Measurements from ENCODE around the gene POLE4.

POLE4 gene

DNA sequence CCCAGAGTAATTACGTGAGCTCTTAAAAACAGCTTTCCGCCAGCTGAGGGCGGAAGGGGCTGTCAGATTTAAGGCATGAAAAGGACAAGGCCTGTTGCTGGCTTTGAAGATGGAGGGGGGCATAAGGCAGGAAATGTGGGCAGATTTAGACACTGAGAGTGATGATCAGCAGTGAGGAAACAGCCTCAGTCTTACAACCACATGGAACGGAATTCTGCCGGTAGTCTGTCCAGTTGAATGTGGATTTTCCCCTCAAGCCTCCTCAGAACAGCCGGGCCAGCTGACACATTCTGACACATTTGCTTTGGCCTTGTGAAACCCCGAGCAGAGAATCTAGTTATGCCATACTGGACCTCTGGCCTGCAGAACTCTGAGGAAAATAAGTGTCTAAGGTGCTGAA lies 16.6 kb downstream of the POLE4 start:
- no peaks in the 10 kb centered on the region for H3K9me3 ChIP-seq (ENCODE audit: insufficient read depth, low read depth, low read length)
- no peak overlapping the region for H3K4me3 ChIP-seq (ENCODE audit: low read length)
- no peaks in the 10 kb centered on the region for H3K27me3 ChIP-seq (ENCODE audit: insufficient read depth, low read length)
- H3K36me3 ChIP-seq (ENCODE audit: insufficient read depth, low read depth, low read length), result no peaks in the 10 kb centered on the region
- no peak overlapping the region for H3K27ac ChIP-seq (ENCODE audit: low read length)
- H3K9ac ChIP-seq (ENCODE audit: low read depth, low read length), result no peak overlapping the region
- no peaks in the 10 kb centered on the region for H3K4me1 ChIP-seq (ENCODE audit: insufficient read depth, low read length)

- H3K27ac ChIP-seq (ENCODE audit: low read length), result no peak overlapping the region
- H3K36me3 ChIP-seq (ENCODE audit: insufficient read depth, low read depth, low read length), result no peaks in the 10 kb centered on the region
- H3K27me3 ChIP-seq (ENCODE audit: insufficient read depth, low read length), result no peaks in the 10 kb centered on the region
- H3K9ac ChIP-seq (ENCODE audit: low read depth, low read length), result no peak overlapping the region
- H3K9me3 ChIP-seq (ENCODE audit: insufficient read depth, low read depth, low read length), result no peaks in the 10 kb centered on the region
- H3K4me3 ChIP-seq (ENCODE audit: low read length), result no peak overlapping the region
- no peaks in the 10 kb centered on the region for H3K4me1 ChIP-seq (ENCODE audit: insufficient read depth, low read length)
Observed at GRCh38 chr2:74979844-74980243, 21.4 kb downstream of the POLE4 start.

GRCh38 chr2:74982577-74982976 lies 24.1 kb downstream of the POLE4 start:
- 0 out of 2 replicates have a peak, but pooled peaks cover 2% of the 10 kb centered on the region for H3K4me1 ChIP-seq (ENCODE audit: insufficient read depth, low read length)
- no peak overlapping the region for H3K27ac ChIP-seq (ENCODE audit: low read length)
- no peaks in the 10 kb centered on the region for H3K27me3 ChIP-seq (ENCODE audit: insufficient read depth, low read length)
- no peak overlapping the region for H3K4me3 ChIP-seq (ENCODE audit: low read length)
- H3K36me3 ChIP-seq (ENCODE audit: insufficient read depth, low read depth, low read length), result no peaks in the 10 kb centered on the region
- no peaks in the 10 kb centered on the region for H3K9me3 ChIP-seq (ENCODE audit: insufficient read depth, low read depth, low read length)
- H3K9ac ChIP-seq (ENCODE audit: low read depth, low read length), result no peak overlapping the region

- Histone ChIP-seq H3K9me3 (ENCODE audit: insufficient read depth, low read depth, low read length) (no peaks in the 10 kb centered on the region), H3K4me1 (ENCODE audit: insufficient read depth, low read length) (0 out of 2 replicates have a peak, but pooled peaks cover 2% of the 10 kb centered on the region), H3K36me3 (ENCODE audit: insufficient read depth, low read depth, low read length) (no peaks in the 10 kb centered on the region), H3K9ac (ENCODE audit: low read depth, low read length) (no peak overlapping the region), H3K27me3 (ENCODE audit: insufficient read depth, low read length) (no peaks in the 10 kb centered on the region), H3K4me3 (ENCODE audit: low read length) (no peak overlapping the region), H3K27ac (ENCODE audit: low read length) (no peak overlapping the region)
Observed at GRCh38 chr2:74983631-74984392, 25.4 kb downstream of the POLE4 start.

DNA sequence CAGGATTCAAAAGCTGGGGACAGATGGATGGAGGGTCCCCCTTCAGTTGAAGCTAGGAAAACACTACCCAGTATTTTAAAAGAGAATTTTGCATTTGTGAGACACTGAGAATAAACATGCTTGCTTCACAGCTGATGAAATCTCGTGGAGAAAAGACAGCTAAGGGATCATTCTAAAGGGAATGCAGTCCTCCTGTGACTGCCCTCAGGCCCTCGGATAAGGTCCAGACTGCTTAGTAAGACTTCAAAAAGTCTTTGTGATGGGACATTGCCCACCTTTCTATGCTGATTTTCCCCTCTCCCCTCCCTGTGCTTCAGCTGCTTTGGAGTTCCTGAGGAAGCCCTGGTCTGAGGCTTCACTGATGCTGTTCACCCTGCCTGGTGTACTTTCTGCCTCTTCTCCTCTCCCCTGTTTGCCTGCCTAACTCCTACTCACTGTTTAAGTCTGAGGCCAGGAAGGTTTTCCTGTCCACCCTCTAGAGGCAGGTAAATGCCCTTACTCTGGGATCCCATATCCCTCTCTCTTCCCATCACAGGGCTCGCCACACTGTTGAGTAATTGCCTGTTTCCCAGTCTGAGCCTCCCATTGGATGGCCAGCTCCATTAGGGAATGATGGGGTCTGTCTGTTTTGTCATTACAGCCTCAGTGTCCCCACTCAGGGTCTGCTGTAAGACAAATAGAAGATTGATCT lies 26.6 kb downstream of the POLE4 start:
- Histone ChIP-seq H3K9me3 (ENCODE audit: insufficient read depth, low read depth, low read length) (no peaks in the 10 kb centered on the region), H3K27ac (ENCODE audit: low read length) (no peak overlapping the region), H3K4me3 (ENCODE audit: low read length) (no peak overlapping the region), H3K4me1 (ENCODE audit: insufficient read depth, low read length) (0 out of 2 replicates have a peak, but pooled peaks cover 2% of the 10 kb centered on the region), H3K36me3 (ENCODE audit: insufficient read depth, low read depth, low read length) (no peaks in the 10 kb centered on the region), H3K9ac (ENCODE audit: low read depth, low read length) (no peak overlapping the region), H3K27me3 (ENCODE audit: insufficient read depth, low read length) (no peaks in the 10 kb centered on the region)

DNA sequence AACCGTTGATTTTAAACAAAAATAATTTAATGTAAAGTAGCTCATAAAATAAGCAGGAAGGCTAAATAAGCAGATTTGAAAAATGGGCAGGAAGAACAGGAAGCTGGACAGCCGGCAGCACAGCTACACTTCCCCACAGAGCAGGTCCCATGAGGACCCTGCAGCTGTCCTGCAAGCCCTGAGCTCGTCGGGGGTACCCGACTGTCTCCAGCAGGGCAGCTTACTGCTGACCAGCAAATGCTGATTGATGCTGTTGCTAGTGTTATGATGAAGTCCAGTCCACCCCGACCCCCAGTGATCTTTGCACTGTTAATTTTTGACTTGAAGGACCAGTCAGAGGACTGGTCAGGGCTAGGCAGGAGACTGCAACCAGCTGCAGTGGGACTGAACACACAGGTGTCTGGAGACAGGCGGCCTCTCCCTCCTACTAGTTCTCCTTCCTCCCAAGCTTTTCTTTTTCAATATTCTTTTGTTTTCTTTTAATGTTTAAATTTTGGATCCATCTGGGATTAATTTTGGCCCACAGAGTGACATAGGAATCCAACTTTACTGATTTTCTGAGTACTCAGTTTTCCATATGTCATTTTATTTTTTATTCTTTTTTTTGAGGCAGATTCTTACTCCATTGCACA lies 27.7 kb downstream of the POLE4 start:
- Histone ChIP-seq H3K4me3 (ENCODE audit: low read length) (no peak overlapping the region), H3K27me3 (ENCODE audit: insufficient read depth, low read length) (no peaks in the 10 kb centered on the region), H3K27ac (ENCODE audit: low read length) (no peak overlapping the region), H3K36me3 (ENCODE audit: insufficient read depth, low read depth, low read length) (no peaks in the 10 kb centered on the region), H3K9me3 (ENCODE audit: insufficient read depth, low read depth, low read length) (no peaks in the 10 kb centered on the region), H3K9ac (ENCODE audit: low read depth, low read length) (no peak overlapping the region), H3K4me1 (ENCODE audit: insufficient read depth, low read length) (0 out of 2 replicates have a peak, but pooled peaks cover 2% of the 10 kb centered on the region)

- Histone ChIP-seq H3K9me3 (ENCODE audit: insufficient read depth, low read depth, low read length) (no peaks in the 10 kb centered on the region), H3K4me3 (ENCODE audit: low read length) (no peak overlapping the region), H3K9ac (ENCODE audit: low read depth, low read length) (no peak overlapping the region), H3K36me3 (ENCODE audit: insufficient read depth, low read depth, low read length) (no peaks in the 10 kb centered on the region), H3K4me1 (ENCODE audit: insufficient read depth, low read length) (no peaks in the 10 kb centered on the region; the same call in 1 of the 2 replicates), H3K27ac (ENCODE audit: low read length) (no peak overlapping the region), H3K27me3 (ENCODE audit: insufficient read depth, low read length) (no peaks in the 10 kb centered on the region)
Observed at GRCh38 chr2:74991977-74992376, 33.5 kb downstream of the POLE4 start.

DNA sequence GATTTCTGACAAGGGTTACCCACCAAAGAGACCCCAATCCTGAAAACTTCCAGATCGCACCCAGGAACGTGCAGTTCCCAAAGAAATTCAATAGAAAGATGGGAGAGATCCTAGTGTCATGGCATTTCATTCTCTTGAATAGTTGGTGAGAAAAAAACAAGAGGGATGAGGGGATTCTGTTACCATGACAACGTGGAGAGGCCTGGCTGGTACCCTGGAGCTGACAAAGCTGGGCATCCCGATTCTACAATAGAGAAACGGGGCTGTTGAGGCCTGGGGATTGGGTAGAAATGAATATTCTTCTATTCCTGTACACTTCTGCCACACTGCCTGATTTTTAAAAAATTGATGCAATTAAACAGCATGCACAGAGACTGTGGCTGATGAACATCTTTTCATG lies 41.0 kb downstream of the POLE4 start:
- no peak overlapping the region for H3K27ac ChIP-seq (ENCODE audit: low read length)
- H3K27me3 ChIP-seq (ENCODE audit: insufficient read depth, low read length), result no peaks in the 10 kb centered on the region
- H3K9me3 ChIP-seq (ENCODE audit: insufficient read depth, low read depth, low read length), result no peaks in the 10 kb centered on the region; the same call in 1 of the 2 replicates
- no peak overlapping the region for H3K4me3 ChIP-seq (ENCODE audit: low read length)
- H3K4me1 ChIP-seq (ENCODE audit: insufficient read depth, low read length), result no peaks in the 10 kb centered on the region
- H3K9ac ChIP-seq (ENCODE audit: low read depth, low read length), result no peak overlapping the region
- H3K36me3 ChIP-seq (ENCODE audit: insufficient read depth, low read depth, low read length), result no peaks in the 10 kb centered on the region

DNA sequence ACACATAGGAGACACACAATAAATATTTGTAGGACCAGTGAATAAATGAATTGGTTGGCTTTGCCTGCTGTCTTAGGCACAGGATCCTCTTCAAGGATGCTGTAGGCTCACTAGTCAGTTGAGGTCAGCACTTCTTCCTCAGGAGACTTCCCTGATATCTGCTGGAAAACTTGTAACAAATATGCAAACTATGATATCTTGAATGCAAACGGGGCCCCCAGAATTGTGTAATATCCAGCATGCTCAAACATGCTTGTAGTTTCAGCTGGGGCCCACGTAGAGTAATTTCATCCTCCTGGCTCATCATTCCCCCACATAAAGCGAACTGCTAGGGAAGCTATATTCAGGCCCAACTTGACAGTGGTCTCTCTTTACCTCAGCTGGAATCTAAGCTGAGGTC lies 43.6 kb downstream of the POLE4 start:
- Histone ChIP-seq H3K4me3 (ENCODE audit: low read length) (no peak overlapping the region), H3K9me3 (ENCODE audit: insufficient read depth, low read depth, low read length) (no peaks in the 10 kb centered on the region; the same call in 1 of the 2 replicates), H3K4me1 (ENCODE audit: insufficient read depth, low read length) (no peaks in the 10 kb centered on the region), H3K27me3 (ENCODE audit: insufficient read depth, low read length) (no peaks in the 10 kb centered on the region), H3K9ac (ENCODE audit: low read depth, low read length) (no peak overlapping the region), H3K27ac (ENCODE audit: low read length) (no peak overlapping the region), H3K36me3 (ENCODE audit: insufficient read depth, low read depth, low read length) (no peaks in the 10 kb centered on the region)

DNA sequence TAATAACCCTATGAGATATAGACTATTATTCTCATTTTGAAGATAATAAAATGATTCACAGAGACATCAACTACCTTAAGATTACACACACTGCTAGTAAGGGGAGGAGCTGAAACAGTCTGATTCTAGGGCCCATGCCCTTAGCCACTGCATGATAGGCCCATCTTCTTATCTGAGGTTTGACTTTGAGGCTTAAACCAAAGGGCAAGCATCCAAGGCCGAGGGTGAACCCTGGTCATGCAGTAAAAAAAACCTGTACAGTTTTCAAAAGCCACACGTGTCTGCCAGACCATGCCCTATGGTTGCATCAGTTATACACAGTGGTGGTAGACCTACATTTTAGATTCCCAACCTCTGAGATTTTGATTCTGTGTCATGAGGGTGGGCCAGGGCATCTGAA lies 44.8 kb downstream of the POLE4 start:
- Histone ChIP-seq H3K9me3 (ENCODE audit: insufficient read depth, low read depth, low read length) (no peaks in the 10 kb centered on the region; the same call in 1 of the 2 replicates), H3K4me1 (ENCODE audit: insufficient read depth, low read length) (no peaks in the 10 kb centered on the region), H3K27me3 (ENCODE audit: insufficient read depth, low read length) (no peaks in the 10 kb centered on the region), H3K36me3 (ENCODE audit: insufficient read depth, low read depth, low read length) (no peaks in the 10 kb centered on the region), H3K9ac (ENCODE audit: low read depth, low read length) (no peak overlapping the region), H3K4me3 (ENCODE audit: low read length) (no peak overlapping the region), H3K27ac (ENCODE audit: low read length) (no peak overlapping the region)

GRCh38 chr2:75003773-75004172 lies 45.3 kb downstream of the POLE4 start:
- Histone ChIP-seq H3K9me3 (ENCODE audit: insufficient read depth, low read depth, low read length) (no peaks in the 10 kb centered on the region), H3K4me1 (ENCODE audit: insufficient read depth, low read length) (no peaks in the 10 kb centered on the region), H3K27ac (ENCODE audit: low read length) (no peak overlapping the region), H3K9ac (ENCODE audit: low read depth, low read length) (no peak overlapping the region), H3K4me3 (ENCODE audit: low read length) (no peak overlapping the region), H3K27me3 (ENCODE audit: insufficient read depth, low read length) (no peaks in the 10 kb centered on the region), H3K36me3 (ENCODE audit: insufficient read depth, low read depth, low read length) (no peaks in the 10 kb centered on the region)

- no peaks in the 10 kb centered on the region for H3K4me1 ChIP-seq (ENCODE audit: insufficient read depth, low read length)
- H3K9ac ChIP-seq (ENCODE audit: low read depth, low read length), result no peak overlapping the region
- H3K27ac ChIP-seq (ENCODE audit: low read length), result no peak overlapping the region
- no peaks in the 10 kb centered on the region for H3K36me3 ChIP-seq (ENCODE audit: insufficient read depth, low read depth, low read length)
- no peak overlapping the region for H3K4me3 ChIP-seq (ENCODE audit: low read length)
- no peaks in the 10 kb centered on the region for H3K27me3 ChIP-seq (ENCODE audit: insufficient read depth, low read length)
- H3K9me3 ChIP-seq (ENCODE audit: insufficient read depth, low read depth, low read length), result no peaks in the 10 kb centered on the region
Observed at GRCh38 chr2:75006041-75006440, 47.6 kb downstream of the POLE4 start.

Measured in iPS-20b (cell line).